AG10803 (cell line): ENCODE measurements around the gene OR14K1.
"Not testable (repeated sequence)": the region's sequence is repeated elsewhere in the genome, so short reads cannot be mapped to it uniquely, and the experiment has no call there.

Source experiments
- DNase-seq: peaks from one replicate; pipeline ENCODE4 v3.0.0; 2010; ENCODE audit warnings: low read depth
- H3K4me3 ChIP-seq: 2 replicates; pipeline ENCODE4 v1.5.1; 2011; ENCODE audit warnings: mild to moderate bottlenecking, low read length, control low read depth
- CTCF ChIP-seq: conservative IDR thresholded peaks from 2 replicates; pipeline ENCODE4 v1.5.1; 2011; ENCODE audit warnings: mild to moderate bottlenecking, low read length, control low read depth, inconsistent platforms

Gene OR14K1

GRCh38 chr1:247738315-247738714 is at the start of gene OR14K1:
TSS of gene OR14K1 (plus strand) at chr1:247738615. CDS start at chr1:247738615, 0 bp downstream.
- no peak within 1 kb of the TSS for H3K4me3 ChIP-seq
- no peak for TF ChIP-seq CTCF
- no peak for DNase-seq

- no peak for TF ChIP-seq CTCF
- H3K4me3 ChIP-seq: no peak overlapping the region
- no peak for DNase-seq
Observed at GRCh38 chr1:247701338-247701737, 37.1 kb upstream of the OR14K1 start.

GRCh38 chr1:247710681-247711080 is 27.7 kb upstream of the OR14K1 start:
- DNase-seq: not testable (repeated sequence)

GRCh38 chr1:247713753-247714152 is 24.7 kb upstream of the OR14K1 start:
- no peak overlapping the region for H3K4me3 ChIP-seq
- no peak for TF ChIP-seq CTCF

More at GRCh38 chr1:247710681-247711080, 27.7 kb upstream of the OR14K1 start:
- not testable (repeated sequence) for H3K4me3 ChIP-seq

GRCh38 chr1:247716546-247716945 is 21.9 kb upstream of the OR14K1 start, which contains the start of gene OR6F1:
TSS of gene OR6F1 (minus strand) at chr1:247716646. CDS start at chr1:247712755, 3,891 bp downstream.
- no peak within 1 kb of the TSS for H3K4me3 ChIP-seq
- TF ChIP-seq CTCF: no peak
- no peak for DNase-seq

More at GRCh38 chr1:247713753-247714152, 24.7 kb upstream of the OR14K1 start:
- no peak for DNase-seq

GRCh38 chr1:247721222-247721621 is 17.2 kb upstream of the OR14K1 start:
- TF ChIP-seq CTCF: no peak
- H3K4me3 ChIP-seq: no peak overlapping the region
- no peak for DNase-seq

GRCh38 chr1:247740721-247741120 is 2.3 kb downstream of the OR14K1 start:
- TF ChIP-seq CTCF: no peak
- no peak overlapping the region for H3K4me3 ChIP-seq
- no peak for DNase-seq

GRCh38 chr1:247741756-247742155 is 3.3 kb downstream of the OR14K1 start:
- no peak for TF ChIP-seq CTCF
- DNase-seq: no peak
- no peak overlapping the region for H3K4me3 ChIP-seq

- DNase-seq: peak; percentile 4
- H3K4me3 ChIP-seq: not testable (repeated sequence)
Observed at GRCh38 chr1:247742215-247742760, 3.9 kb downstream of the OR14K1 start.
